Measurements from ENCODE around the gene TAS2R41. TPM values are rescaled to one million over a fixed set of nuclear protein-coding genes. Genes with fewer than 3 reads are reported as not detected.

The TAS2R41 gene, protein sequence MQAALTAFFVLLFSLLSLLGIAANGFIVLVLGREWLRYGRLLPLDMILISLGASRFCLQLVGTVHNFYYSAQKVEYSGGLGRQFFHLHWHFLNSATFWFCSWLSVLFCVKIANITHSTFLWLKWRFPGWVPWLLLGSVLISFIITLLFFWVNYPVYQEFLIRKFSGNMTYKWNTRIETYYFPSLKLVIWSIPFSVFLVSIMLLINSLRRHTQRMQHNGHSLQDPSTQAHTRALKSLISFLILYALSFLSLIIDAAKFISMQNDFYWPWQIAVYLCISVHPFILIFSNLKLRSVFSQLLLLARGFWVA
- not detected in 2 replicates for total RNA-seq

DNA sequence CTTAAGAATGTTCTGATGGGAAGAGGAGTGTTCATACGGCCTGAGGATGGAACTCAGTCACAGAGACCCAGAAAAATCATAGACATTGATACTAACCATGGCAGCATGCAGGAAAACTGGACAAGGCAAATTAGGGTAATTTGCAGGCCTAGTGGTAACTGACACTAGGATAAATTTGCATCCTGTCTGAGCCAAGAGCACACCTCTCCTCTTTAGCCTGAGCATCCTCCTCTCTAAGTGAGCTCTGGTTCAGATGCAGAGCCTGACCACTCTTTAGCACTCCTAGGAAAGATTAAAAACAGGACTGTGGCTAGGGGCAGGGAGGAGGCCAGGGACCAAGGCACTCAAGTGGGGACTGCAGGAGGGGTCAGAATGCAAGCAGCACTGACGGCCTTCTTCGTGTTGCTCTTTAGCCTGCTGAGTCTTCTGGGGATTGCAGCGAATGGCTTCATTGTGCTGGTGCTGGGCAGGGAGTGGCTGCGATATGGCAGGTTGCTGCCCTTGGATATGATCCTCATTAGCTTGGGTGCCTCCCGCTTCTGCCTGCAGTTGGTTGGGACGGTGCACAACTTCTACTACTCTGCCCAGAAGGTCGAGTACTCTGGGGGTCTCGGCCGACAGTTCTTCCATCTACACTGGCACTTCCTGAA lies at the start of gene TAS2R41:
Gene TAS2R41 (plus strand): TSS at position 373 of the 650 bp plus-strand sequence. CDS start 0 bp downstream, at position 373.

DNA sequence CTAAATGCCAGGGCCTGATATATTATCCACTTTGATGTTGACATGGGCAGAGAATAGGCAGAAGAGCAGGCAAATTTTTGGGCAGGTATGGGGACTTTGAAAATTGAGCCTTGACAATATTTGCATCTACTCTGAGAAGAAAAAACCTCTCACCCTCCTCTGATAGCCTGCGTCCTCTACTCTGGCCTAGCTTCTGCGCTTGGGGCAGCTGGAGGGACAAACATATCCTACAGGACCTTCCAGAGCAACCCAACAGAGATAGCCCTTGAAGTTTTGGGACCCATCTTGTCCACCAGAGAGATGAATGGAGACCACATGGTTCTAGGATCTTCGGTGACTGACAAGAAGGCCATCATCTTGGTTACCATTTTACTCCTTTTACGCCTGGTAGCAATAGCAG lies 34.5 kb upstream of the TAS2R41 start, which contains the start of gene TAS2R60:
Gene TAS2R60 (plus strand): TSS at position 301 of the 400 bp plus-strand sequence. CDS start 0 bp downstream, at position 301.

Other genes starting within 250 kb of the TAS2R41 start
- 132 and 150 TPM in 2 replicates for gene GSTK1, start 214.4 kb upstream of the TAS2R41 start, total RNA-seq
- gene TMEM139, start 192.9 kb upstream of the TAS2R41 start, total RNA-seq = 0.24 TPM in 1 of 2 replicates, not detected in the other
- 6.5 and 7.6 TPM in 2 replicates for gene CASP2, start 189.5 kb upstream of the TAS2R41 start, total RNA-seq
- gene CLCN1, start 161.8 kb upstream of the TAS2R41 start, total RNA-seq = not detected in 2 replicates
- gene FAM131B, start 115.2 kb upstream of the TAS2R41 start, total RNA-seq = 0.94 and 1.5 TPM in 2 replicates
- 120 and 135 TPM in 2 replicates for gene ZYX, start 96.5 kb upstream of the TAS2R41 start, total RNA-seq
- gene EPHA1, start 69.0 kb upstream of the TAS2R41 start, total RNA-seq = not detected in 2 replicates
- gene TAS2R60, start 34.4 kb upstream of the TAS2R41 start, total RNA-seq = not detected in 2 replicates
- gene CTAGE15, start 93.9 kb downstream of the TAS2R41 start, total RNA-seq = not detected in 2 replicates
- gene TCAF2, start 143.1 kb downstream of the TAS2R41 start, total RNA-seq = 4.2 and 5.4 TPM in 2 replicates